Measurements from ENCODE around the gene ETV1. TPM values are rescaled to one million over a fixed set of nuclear protein-coding genes. Genes with fewer than 3 reads are reported as not detected.

The ETV1 gene
- total RNA-seq, 1 experiment from 2014 or later: not detected

GRCh38 chr7:13898957-13899670, 90.4 kb downstream of the ETV1 start:
- Histone ChIP-seq H3K79me2 (ENCODE audit: low read length) (no peaks in the 10 kb centered on the region), H3K4me1 (ENCODE audit: low read length) (no peaks in the 10 kb centered on the region), H4K20me1 (ENCODE audit: insufficient read depth, low read depth, low read length) (no peaks in the 10 kb centered on the region), H3K9me2 (replicated peaks; ENCODE audit: insufficient read depth, low read length) (no peaks in the 10 kb centered on the region), H3K27me3 (ENCODE audit: low read length) (no peaks in the 10 kb centered on the region), H3K36me3 (ENCODE audit: insufficient read depth, low read length) (no peaks in the 10 kb centered on the region), H3K9ac (ENCODE audit: low read length) (no peak overlapping the region), H2AFZ (ENCODE audit: low read length) (no peak overlapping the region), H3K4me2 (ENCODE audit: low read depth, low read length, poor library complexity, severe bottlenecking) (no peak overlapping the region), H3K4me3 (ENCODE audit: low read length) (no peak overlapping the region), H3K9me3 (ENCODE audit: low read length) (no peaks in the 10 kb centered on the region), H3K27ac (ENCODE audit: low read length) (no peak overlapping the region)
- no peak for DNase-seq

- H3K9me2 ChIP-seq (replicated peaks; ENCODE audit: insufficient read depth, low read length): no peaks in the 10 kb centered on the region
- no peaks in the 10 kb centered on the region for H3K27me3 ChIP-seq (ENCODE audit: low read length)
These were observed 91.6 kb downstream of the ETV1 start for GRCh38 chr7:13897819-13898218.

GRCh38 chr7:13894954-13895353, 94.5 kb downstream of the ETV1 start:
- H3K4me2 ChIP-seq (ENCODE audit: low read depth, low read length, poor library complexity, severe bottlenecking): no peak overlapping the region
- no peaks in the 10 kb centered on the region for H3K27me3 ChIP-seq (ENCODE audit: low read length)
- H3K36me3 ChIP-seq (ENCODE audit: insufficient read depth, low read length): no peaks in the 10 kb centered on the region
- H3K9me2 ChIP-seq (replicated peaks; ENCODE audit: insufficient read depth, low read length): no peaks in the 10 kb centered on the region
- H3K4me1 ChIP-seq (ENCODE audit: low read length): no peaks in the 10 kb centered on the region
- no peak overlapping the region for H3K9ac ChIP-seq (ENCODE audit: low read length)
- DNase-seq: no peak
- H2AFZ ChIP-seq (ENCODE audit: low read length): no peak overlapping the region
- H3K27ac ChIP-seq (ENCODE audit: low read length): no peak overlapping the region
- no peak overlapping the region for H3K4me3 ChIP-seq (ENCODE audit: low read length)
- H4K20me1 ChIP-seq (ENCODE audit: insufficient read depth, low read depth, low read length): no peaks in the 10 kb centered on the region
- no peaks in the 10 kb centered on the region for H3K79me2 ChIP-seq (ENCODE audit: low read length)
- no peaks in the 10 kb centered on the region for H3K9me3 ChIP-seq (ENCODE audit: low read length)

More at GRCh38 chr7:13897819-13898218, 91.6 kb downstream of the ETV1 start:
- Histone ChIP-seq H4K20me1 (ENCODE audit: insufficient read depth, low read depth, low read length) (no peaks in the 10 kb centered on the region), H2AFZ (ENCODE audit: low read length) (no peak overlapping the region), H3K27ac (ENCODE audit: low read length) (no peak overlapping the region), H3K4me1 (ENCODE audit: low read length) (no peaks in the 10 kb centered on the region), H3K9ac (ENCODE audit: low read length) (no peak overlapping the region), H3K79me2 (ENCODE audit: low read length) (no peaks in the 10 kb centered on the region), H3K4me3 (ENCODE audit: low read length) (no peak overlapping the region), H3K36me3 (ENCODE audit: insufficient read depth, low read length) (no peaks in the 10 kb centered on the region), H3K4me2 (ENCODE audit: low read depth, low read length, poor library complexity, severe bottlenecking) (no peak overlapping the region), H3K9me3 (ENCODE audit: low read length) (no peaks in the 10 kb centered on the region)
- DNase-seq: no peak

GRCh38 chr7:13894377-13894776, 95.1 kb downstream of the ETV1 start:
- DNase-seq: no peak
- no peak overlapping the region for H3K27ac ChIP-seq (ENCODE audit: low read length)

DNA sequence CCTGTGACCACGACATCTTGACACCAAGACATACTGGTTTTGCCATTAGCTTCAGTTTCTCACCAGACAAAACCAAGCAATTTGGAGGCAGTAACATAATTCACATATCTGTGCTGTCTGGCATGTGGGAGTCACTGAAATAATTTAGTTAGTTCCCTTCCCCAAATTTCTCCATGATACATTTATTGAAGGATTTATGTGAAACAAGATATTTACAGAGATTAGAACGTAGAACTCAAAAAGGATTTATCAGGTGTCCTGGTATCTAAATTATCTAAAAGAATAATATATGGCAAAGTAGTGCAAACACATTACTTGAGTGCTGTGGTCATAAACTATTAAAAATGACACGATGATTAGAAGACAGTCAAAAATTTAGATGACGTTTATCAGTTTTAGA, 98.7 kb downstream of the ETV1 start:
- no peak overlapping the region for H3K4me3 ChIP-seq (ENCODE audit: low read length)
- no peak for DNase-seq
- H3K36me3 ChIP-seq (ENCODE audit: insufficient read depth, low read length): no peaks in the 10 kb centered on the region
- no peaks in the 10 kb centered on the region for H3K9me3 ChIP-seq (ENCODE audit: low read length)
- H4K20me1 ChIP-seq (ENCODE audit: insufficient read depth, low read depth, low read length): no peaks in the 10 kb centered on the region
- H3K4me2 ChIP-seq (ENCODE audit: low read depth, low read length, poor library complexity, severe bottlenecking): no peak overlapping the region
- H3K27ac ChIP-seq (ENCODE audit: low read length): no peak overlapping the region
- H2AFZ ChIP-seq (ENCODE audit: low read length): no peak overlapping the region
- no peaks in the 10 kb centered on the region for H3K79me2 ChIP-seq (ENCODE audit: low read length)
- no peaks in the 10 kb centered on the region for H3K4me1 ChIP-seq (ENCODE audit: low read length)
- H3K27me3 ChIP-seq (ENCODE audit: low read length): no peaks in the 10 kb centered on the region
- no peak overlapping the region for H3K9ac ChIP-seq (ENCODE audit: low read length)
- H3K9me2 ChIP-seq (replicated peaks; ENCODE audit: insufficient read depth, low read length): no peaks in the 10 kb centered on the region

More at GRCh38 chr7:13894377-13894776, 95.1 kb downstream of the ETV1 start:
- H3K4me3 ChIP-seq (ENCODE audit: low read length): no peak overlapping the region
- H2AFZ ChIP-seq (ENCODE audit: low read length): no peak overlapping the region
- no peaks in the 10 kb centered on the region for H3K36me3 ChIP-seq (ENCODE audit: insufficient read depth, low read length)
- no peaks in the 10 kb centered on the region for H3K4me1 ChIP-seq (ENCODE audit: low read length)
- H3K9me3 ChIP-seq (ENCODE audit: low read length): no peaks in the 10 kb centered on the region
- H3K79me2 ChIP-seq (ENCODE audit: low read length): no peaks in the 10 kb centered on the region
- H3K4me2 ChIP-seq (ENCODE audit: low read depth, low read length, poor library complexity, severe bottlenecking): no peak overlapping the region
- no peaks in the 10 kb centered on the region for H3K9me2 ChIP-seq (replicated peaks; ENCODE audit: insufficient read depth, low read length)
- no peaks in the 10 kb centered on the region for H3K27me3 ChIP-seq (ENCODE audit: low read length)
- no peak overlapping the region for H3K9ac ChIP-seq (ENCODE audit: low read length)
- H4K20me1 ChIP-seq (ENCODE audit: insufficient read depth, low read depth, low read length): no peaks in the 10 kb centered on the region

DNA sequence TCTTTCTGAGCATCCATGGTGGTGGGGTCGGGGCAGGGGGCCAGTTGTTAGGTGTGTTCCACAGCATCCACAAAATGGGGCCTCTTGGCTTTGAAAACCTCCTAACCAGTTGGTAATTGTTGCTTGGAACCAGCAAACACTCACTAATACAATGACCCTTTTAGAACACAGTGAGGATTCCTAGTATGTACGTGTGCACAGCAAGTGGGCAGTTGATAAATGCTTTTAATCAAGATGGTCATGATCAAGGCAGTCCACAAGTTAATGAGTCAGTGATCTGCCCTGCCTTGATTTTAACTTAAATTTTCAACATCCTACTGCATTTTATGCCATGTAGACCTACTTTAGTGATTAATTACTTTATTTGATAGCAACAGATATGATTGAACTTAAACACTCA, 103.1 kb downstream of the ETV1 start:
- Histone ChIP-seq H3K36me3 (ENCODE audit: insufficient read depth, low read length) (no peaks in the 10 kb centered on the region), H3K4me1 (ENCODE audit: low read length) (no peaks in the 10 kb centered on the region), H3K9me2 (replicated peaks; ENCODE audit: insufficient read depth, low read length) (no peaks in the 10 kb centered on the region), H3K9ac (ENCODE audit: low read length) (no peak overlapping the region), H3K27me3 (ENCODE audit: low read length) (no peaks in the 10 kb centered on the region), H3K4me2 (ENCODE audit: low read depth, low read length, poor library complexity, severe bottlenecking) (no peak overlapping the region), H3K27ac (ENCODE audit: low read length) (no peak overlapping the region), H3K4me3 (ENCODE audit: low read length) (no peak overlapping the region), H3K9me3 (ENCODE audit: low read length) (no peaks in the 10 kb centered on the region), H4K20me1 (ENCODE audit: insufficient read depth, low read depth, low read length) (no peaks in the 10 kb centered on the region), H3K79me2 (ENCODE audit: low read length) (no peaks in the 10 kb centered on the region), H2AFZ (ENCODE audit: low read length) (no peak overlapping the region)
- no peak for DNase-seq

GRCh38 chr7:13882051-13882450, 107.4 kb downstream of the ETV1 start:
- DNase-seq: no peak
- Histone ChIP-seq H3K4me1 (ENCODE audit: low read length) (no peaks in the 10 kb centered on the region), H3K27ac (ENCODE audit: low read length) (no peak overlapping the region), H4K20me1 (ENCODE audit: insufficient read depth, low read depth, low read length) (no peaks in the 10 kb centered on the region), H3K4me2 (ENCODE audit: low read depth, low read length, poor library complexity, severe bottlenecking) (no peak overlapping the region), H3K79me2 (ENCODE audit: low read length) (no peaks in the 10 kb centered on the region), H3K9me3 (ENCODE audit: low read length) (no peaks in the 10 kb centered on the region), H3K9me2 (replicated peaks; ENCODE audit: insufficient read depth, low read length) (no peaks in the 10 kb centered on the region), H2AFZ (ENCODE audit: low read length) (no peak overlapping the region), H3K4me3 (ENCODE audit: low read length) (no peak overlapping the region), H3K36me3 (ENCODE audit: insufficient read depth, low read length) (no peaks in the 10 kb centered on the region), H3K27me3 (ENCODE audit: low read length) (no peaks in the 10 kb centered on the region), H3K9ac (ENCODE audit: low read length) (no peak overlapping the region)

DNA sequence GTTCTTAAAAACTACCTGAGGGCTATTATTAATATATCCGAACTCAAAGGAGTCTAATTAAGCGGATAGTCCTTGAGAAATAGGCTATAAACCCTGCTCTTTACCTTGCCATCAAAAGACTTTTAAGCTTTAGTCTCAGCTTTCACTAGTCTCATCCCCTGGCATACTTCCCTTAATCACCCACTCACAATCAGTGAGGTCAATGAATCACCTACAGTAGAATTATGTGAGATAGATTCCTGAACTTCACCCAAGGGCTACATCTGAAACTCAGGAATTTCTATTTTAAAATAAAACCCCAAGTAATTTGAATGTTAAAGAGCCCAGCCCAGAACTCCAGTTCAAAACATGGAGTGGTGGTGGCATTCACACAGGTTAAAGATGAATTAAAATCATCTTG, 108.7 kb downstream of the ETV1 start:
- no peak overlapping the region for H3K9ac ChIP-seq (ENCODE audit: low read length)
- H3K4me3 ChIP-seq (ENCODE audit: low read length): no peak overlapping the region
- H3K36me3 ChIP-seq (ENCODE audit: insufficient read depth, low read length): no peaks in the 10 kb centered on the region
- no peak for DNase-seq
- H3K9me3 ChIP-seq (ENCODE audit: low read length): no peaks in the 10 kb centered on the region
- H3K79me2 ChIP-seq (ENCODE audit: low read length): no peaks in the 10 kb centered on the region
- H3K9me2 ChIP-seq (replicated peaks; ENCODE audit: insufficient read depth, low read length): no peaks in the 10 kb centered on the region
- H3K4me2 ChIP-seq (ENCODE audit: low read depth, low read length, poor library complexity, severe bottlenecking): no peak overlapping the region
- H2AFZ ChIP-seq (ENCODE audit: low read length): no peak overlapping the region
- H3K4me1 ChIP-seq (ENCODE audit: low read length): no peaks in the 10 kb centered on the region
- no peaks in the 10 kb centered on the region for H3K27me3 ChIP-seq (ENCODE audit: low read length)
- H4K20me1 ChIP-seq (ENCODE audit: insufficient read depth, low read depth, low read length): no peaks in the 10 kb centered on the region
- H3K27ac ChIP-seq (ENCODE audit: low read length): no peak overlapping the region

All from Karpas-422 (cell line).